Hematopoietic multipotent progenitor cell treated with erythropoietin and hydrocortisone succinate and interleukin-3 and kit ligand, for 15 days (in vitro differentiated cells): ENCODE data around the gene UGT1A9.
A peak's percentile ranks its signal among the peaks of the same experiment; 100 is the strongest.
"Not testable (repeated sequence)": the region's sequence is repeated elsewhere in the genome, so short reads cannot be mapped to it uniquely, and the experiment has no call there.

Source experiments
- DNase-seq: peaks from one replicate; pipeline ENCODE4 v3.0.0-alpha.2; 2015; ENCODE audit warnings: low spot score

Gene UGT1A9

GRCh38 chr2:233711312-233712008, 39.8 kb downstream of the UGT1A9 start:
- DNase-seq = peak; percentile 58

DNA sequence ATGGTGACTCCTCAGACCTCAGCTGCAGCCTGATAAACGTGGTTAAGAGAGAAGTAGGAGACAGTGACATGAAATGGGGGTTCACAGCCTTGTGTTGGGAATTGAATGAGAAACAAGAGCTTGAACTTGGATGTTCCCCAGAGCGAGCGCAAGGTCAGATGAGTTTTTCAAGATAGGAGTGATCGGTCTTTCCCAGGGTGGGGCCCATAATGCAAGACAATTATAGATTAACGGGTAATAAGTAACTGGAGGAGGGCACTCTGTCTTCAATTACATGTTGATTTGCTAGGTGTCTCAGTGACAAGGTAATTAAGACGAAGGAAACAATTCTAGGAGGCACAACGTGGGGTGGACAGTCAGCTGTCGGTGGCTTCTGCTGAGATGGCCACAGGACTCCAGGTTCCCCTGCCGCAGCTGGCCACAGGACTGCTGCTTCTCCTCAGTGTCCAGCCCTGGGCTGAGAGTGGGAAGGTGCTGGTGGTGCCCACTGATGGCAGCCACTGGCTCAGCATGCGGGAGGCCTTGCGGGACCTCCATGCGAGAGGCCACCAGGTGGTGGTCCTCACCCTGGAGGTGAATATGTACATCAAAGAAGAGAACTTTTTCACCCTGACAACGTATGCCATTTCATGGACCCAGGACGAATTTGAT, 41.0 kb downstream of the UGT1A9 start, which contains the start of gene UGT1A5:
TSS of gene UGT1A5 (plus strand) at position 297 of the 651 bp plus-strand sequence. CDS start at position 382, 85 bp downstream.
- DNase-seq = no peak

DNA sequence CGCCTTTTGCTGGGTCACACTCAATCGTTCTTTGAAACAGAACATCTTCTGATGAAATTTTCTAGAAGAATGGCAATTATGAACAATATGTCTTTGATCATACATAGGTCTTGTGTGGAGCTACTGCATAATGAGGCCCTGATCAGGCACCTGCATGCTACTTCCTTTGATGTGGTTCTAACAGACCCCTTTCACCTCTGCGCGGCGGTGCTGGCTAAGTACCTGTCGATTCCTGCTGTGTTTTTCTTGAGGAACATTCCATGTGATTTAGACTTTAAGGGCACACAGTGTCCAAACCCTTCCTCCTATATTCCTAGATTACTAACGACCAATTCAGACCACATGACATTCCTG, 41.5 kb downstream of the UGT1A9 start:
- DNase-seq = no peak

DNA sequence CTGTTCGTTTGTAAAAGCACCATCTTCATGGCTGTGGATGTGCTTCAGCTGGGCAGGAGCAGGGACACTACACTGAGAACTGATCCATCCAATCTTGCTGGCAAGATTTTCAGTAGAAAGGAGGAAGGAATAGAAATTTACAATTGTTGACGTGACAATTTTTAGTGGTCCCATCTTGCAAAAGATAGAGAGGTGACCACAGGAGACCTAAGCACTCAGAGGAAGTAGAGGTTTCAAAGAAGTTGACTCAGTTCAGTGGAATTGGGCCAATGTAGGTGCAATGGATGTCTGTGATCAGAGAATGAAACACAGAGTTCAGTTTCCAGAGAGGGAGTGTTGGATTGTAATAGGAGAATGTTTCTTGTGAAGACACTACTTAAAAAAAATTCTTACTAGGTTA, 42.4 kb downstream of the UGT1A9 start:
- no peak for DNase-seq

- no peak for DNase-seq
Observed at GRCh38 chr2:233718552-233718951, 46.9 kb downstream of the UGT1A9 start, which contains the start of gene UGT1A4. Gene UGT1A4, plus strand, starts transcription at chr2:233718736. Its CDS starts 85 bp downstream, at chr2:233718821.

DNA sequence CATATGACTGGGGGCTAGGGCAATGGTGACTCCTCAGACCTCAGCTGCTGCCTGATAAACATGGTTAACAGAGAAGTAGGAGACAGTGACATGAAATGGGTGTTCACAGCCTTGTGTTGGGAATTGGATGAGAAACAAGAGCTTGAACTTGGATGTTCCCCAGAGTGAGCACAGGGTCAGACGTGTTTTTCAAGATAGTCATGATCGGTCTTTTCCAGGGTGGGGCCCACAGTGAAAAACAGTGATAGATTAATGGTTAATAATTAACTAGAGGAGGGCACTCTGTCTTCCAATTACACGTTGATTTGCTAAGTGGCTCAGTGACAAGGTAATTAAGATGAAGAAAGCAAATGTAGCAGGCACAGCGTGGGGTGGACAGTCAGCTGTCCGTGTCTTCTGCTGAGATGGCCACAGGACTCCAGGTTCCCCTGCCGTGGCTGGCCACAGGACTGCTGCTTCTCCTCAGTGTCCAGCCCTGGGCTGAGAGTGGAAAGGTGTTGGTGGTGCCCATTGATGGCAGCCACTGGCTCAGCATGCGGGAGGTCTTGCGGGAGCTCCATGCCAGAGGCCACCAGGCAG, 57.1 kb downstream of the UGT1A9 start, which contains the start of gene UGT1A3:
TSS of gene UGT1A3 (plus strand) at position 320 of the 579 bp plus-strand sequence. CDS start at position 405, 85 bp downstream.
- no peak for DNase-seq

- not testable (repeated sequence) for DNase-seq
Observed at GRCh38 chr2:233736868-233737653, 65.4 kb downstream of the UGT1A9 start.

- DNase-seq = no peak
Observed at GRCh38 chr2:233740870-233741269, 69.2 kb downstream of the UGT1A9 start.

DNA sequence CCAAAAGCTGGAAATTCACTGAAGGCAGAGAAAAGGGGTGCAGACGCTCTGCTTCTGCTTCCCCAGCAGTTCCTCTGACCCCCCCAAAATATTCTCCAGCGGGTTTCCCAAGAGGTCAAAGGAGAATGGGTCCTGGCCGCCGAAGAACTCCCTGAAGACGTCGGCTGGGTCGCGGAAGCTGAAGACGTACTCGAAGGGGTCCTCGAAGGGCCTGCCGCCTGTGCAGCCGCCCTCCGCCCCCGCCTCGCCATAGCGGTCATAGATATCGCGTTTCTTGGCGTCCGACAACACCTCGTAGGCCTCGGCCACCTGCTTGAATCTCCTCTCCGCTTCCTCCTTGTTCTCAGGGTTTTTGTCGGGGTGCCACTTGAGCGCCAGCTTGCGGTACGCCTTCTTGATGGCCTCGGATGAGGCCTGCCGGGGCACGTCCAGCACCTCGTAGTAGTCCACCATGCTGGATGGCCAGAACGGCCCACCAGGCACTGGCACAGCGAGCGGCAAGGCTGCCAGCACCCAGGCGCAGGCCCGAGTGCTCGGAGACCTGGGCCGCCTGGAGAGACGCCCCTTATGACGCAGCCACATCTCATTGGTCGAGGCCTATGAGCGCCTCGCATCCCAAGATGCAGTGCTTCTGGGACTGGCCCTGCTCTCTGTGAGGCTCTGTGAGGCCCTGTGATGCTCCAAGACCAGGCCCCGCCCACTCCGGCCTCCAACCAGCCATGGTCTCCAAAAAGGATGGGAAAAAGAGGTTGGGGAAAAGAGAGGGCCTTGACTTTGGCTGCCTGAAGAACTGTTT, 72.0 kb downstream of the UGT1A9 start:
- no peak for DNase-seq

DNA sequence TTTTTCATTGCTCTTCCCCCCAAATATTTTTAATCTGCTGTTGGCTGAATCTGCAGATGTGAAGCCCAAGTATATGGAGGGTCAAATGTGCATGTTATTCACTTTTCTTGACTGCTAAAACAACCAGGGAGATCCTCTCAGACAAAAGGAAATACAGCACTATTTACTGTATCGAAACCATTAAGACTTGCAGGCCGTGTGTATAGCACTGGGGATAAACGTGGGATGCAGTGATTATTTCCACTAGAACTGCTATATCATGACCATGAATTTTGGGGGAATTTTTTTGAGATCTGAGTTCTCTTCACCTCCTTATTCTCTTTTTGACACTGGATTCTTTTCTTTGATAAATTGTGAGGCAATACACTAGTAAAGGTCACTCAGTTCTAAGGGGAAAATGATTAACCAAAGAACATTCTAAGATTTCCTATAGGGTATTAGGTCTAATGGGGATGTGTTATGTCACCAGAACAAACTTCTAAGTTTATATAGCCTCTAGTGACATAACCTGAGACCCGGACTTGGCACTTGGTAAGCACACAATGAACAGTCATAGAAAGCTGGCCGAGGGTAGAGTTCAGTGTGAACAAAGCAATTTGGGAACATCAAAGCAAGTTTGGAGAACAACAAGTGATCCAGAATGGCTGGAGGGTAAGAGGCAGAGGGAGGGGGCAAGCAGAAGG, 73.5 kb downstream of the UGT1A9 start:
- DNase-seq = no peak

DNA sequence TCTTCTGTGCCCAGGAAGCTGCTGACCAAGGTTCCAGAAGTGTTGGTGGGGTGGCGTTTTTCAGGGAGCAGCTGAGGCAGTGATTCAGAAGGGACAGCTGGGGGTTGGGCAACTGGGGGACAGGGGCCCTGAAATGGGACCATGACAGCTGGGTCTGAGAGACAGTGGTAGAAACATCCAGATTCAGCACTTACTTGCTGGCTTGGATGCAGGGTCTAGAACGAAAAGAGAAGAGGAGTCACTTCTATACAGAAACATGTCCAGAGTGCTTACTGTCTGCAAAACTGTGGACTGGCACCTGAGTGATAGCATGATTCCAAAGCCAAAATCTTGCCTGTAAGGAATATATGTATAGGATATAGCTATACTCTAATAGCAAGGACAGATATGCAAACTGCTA, 74.1 kb downstream of the UGT1A9 start:
- not testable (repeated sequence) for DNase-seq

- no peak for DNase-seq
Observed at GRCh38 chr2:233746475-233747282, 75.0 kb downstream of the UGT1A9 start.

GRCh38 chr2:233747283-233747544, 75.5 kb downstream of the UGT1A9 start:
- DNase-seq = no peak

DNA sequence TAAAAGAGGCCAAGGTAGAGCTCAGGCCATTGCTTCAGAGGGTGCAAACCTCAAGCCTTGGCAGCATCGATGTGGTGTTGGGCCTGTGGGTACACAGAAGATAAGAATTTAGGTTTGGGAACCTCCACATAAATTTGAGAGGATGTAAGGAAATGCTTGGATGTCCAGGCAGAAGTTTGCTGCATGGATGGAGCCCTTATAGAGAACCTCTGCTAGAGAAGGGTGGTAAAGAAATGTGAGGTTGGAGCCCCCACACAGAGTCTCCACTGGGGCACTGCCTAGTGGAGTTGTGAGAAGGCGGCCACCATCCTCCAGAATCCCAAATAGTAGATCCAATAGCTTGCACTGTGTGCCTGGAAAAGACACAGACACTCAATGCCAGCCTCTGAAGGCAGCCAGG, 79.0 kb downstream of the UGT1A9 start:
- DNase-seq = not testable (repeated sequence)

- DNase-seq = not testable (repeated sequence)
Observed at GRCh38 chr2:233751212-233752009, 79.7 kb downstream of the UGT1A9 start.

GRCh38 chr2:233754872-233755611, 83.3 kb downstream of the UGT1A9 start:
- DNase-seq = no peak

DNA sequence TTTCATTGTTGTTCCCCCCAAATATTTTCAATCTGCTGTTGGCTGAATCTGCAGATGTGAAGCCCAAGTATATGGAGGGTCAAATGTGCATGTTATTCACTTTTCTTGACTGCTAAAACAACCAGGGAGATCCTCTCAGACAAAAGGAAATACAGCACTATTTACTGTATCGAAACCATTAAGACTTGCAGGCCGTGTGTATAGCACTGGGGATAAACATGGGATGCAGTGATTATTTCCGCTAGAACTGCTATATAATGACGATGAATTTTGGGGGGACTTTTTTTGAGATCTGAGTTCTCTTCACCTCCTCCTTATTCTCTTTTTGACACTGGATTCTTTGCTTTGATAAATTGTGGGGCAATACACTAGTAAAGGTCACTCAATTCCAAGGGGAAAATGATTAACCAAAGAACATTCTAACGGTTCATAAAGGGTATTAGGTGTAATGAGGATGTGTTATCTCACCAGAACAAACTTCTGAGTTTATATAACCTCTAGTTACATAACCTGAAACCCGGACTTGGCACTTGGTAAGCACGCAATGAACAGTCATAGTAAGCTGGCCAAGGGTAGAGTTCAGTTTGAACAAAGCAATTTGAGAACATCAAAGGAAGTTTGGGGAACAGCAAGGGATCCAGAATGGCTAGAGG, 84.9 kb downstream of the UGT1A9 start:
- no peak for DNase-seq

DNA sequence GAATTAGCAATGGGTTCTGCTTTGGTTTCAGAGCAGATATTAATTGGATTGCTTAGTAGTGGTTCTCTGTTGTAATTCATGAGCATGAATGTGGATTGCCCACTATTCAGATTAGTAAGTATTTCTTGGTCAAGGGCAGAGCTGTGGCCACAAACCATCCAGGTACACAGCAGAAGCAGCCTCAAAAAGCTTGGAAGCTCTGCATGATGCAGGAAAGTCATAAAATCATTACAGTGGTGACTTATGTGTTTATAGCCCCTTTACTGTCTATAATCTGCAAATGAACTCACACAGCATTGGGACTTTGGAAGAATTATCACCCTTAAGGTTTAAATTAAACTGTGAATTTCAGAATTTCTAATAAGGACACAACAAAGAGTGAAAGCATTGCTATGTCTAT, 86.4 kb downstream of the UGT1A9 start:
- DNase-seq = no peak
